Measurements from ENCODE around the gene PCDH9. TPM values are rescaled to one million over a fixed set of nuclear protein-coding genes. Genes with fewer than 3 reads are reported as not detected.

PCDH9 gene
- total and polyA plus RNA-seq, 11 donors = 3.0 to 39.6 (median 21.6) TPM

- DNase-seq = no peak
- no peak for ATAC-seq
- Histone ChIP-seq H3K4me3 (no peak overlapping the region), H3K36me3 (no peaks in the 10 kb centered on the region), H3K27me3 (no peaks in the 10 kb centered on the region), H3K27ac (no peak overlapping the region), H3K4me1 (peaks cover 0 to 3% (median 0%) of the 10 kb centered on the region in 12 donors), H3K9me3 (no peaks in the 10 kb centered on the region)
- TF ChIP-seq CTCF (IDR thresholded peaks at IDR 0.05) = no peak
- no peak for TF ChIP-seq POLR2A (IDR thresholded peaks at IDR 0.05)
- intact Hi-C loops (cut with DNase I) = no loop called here
- 93 to 97% (median 95%) methylated on average over 4 of the region's 4 CpGs for WGBS, 4 donors
Measured at GRCh38 chr13:66911411-66911939, 318.7 kb downstream of the PCDH9 start.

GRCh38 chr13:66899955-66900354 lies 330.2 kb downstream of the PCDH9 start:
- peaks cover 0 to 4% (median 0%) of the 10 kb centered on the region in 12 donors for H3K4me1 ChIP-seq
- ATAC-seq (no peak), DNase-seq (no peak)
- intact Hi-C loops (cut with DNase I) = no loop called here
- no peak overlapping the region for H3K27ac ChIP-seq
- no peaks in the 10 kb centered on the region for H3K36me3 ChIP-seq
- H3K4me3 ChIP-seq = no peak overlapping the region
- WGBS, 4 donors = 35 to 63% (median 48%) methylated on average over 3 of the region's 3 CpGs
- TF ChIP-seq POLR2A (IDR thresholded peaks at IDR 0.05) (no peak), CTCF (IDR thresholded peaks at IDR 0.05) (no peak)
- H3K27me3 ChIP-seq = no peaks in the 10 kb centered on the region
- H3K9me3 ChIP-seq = no peaks in the 10 kb centered on the region

GRCh38 chr13:66896933-66897332 lies 333.2 kb downstream of the PCDH9 start:
- no peak overlapping the region for H3K4me3 ChIP-seq
- no peaks in the 10 kb centered on the region for H3K9me3 ChIP-seq
- no peak overlapping the region for H3K27ac ChIP-seq
- no peaks in the 10 kb centered on the region for H3K36me3 ChIP-seq
- intact Hi-C loops (cut with DNase I) = no loop called here
- TF ChIP-seq CTCF (IDR thresholded peaks at IDR 0.05) (no peak), POLR2A (IDR thresholded peaks at IDR 0.05) (no peak)
- WGBS, 4 donors = 39 to 54% (median 44%) methylated on average over 1 of the region's 1 CpG
- H3K27me3 ChIP-seq = no peaks in the 10 kb centered on the region
- ATAC-seq (no peak), DNase-seq (no peak)
- H3K4me1 ChIP-seq = peaks cover 0 to 4% (median 0%) of the 10 kb centered on the region in 12 donors

- intact Hi-C loops (cut with DNase I) = no loop called here
Measured at GRCh38 chr13:66895780-66896179, 334.4 kb downstream of the PCDH9 start.

More at GRCh38 chr13:66895780-66896179, 334.4 kb downstream of the PCDH9 start:
- Histone ChIP-seq H3K27ac (no peak overlapping the region), H3K27me3 (no peaks in the 10 kb centered on the region), H3K4me3 (no peak overlapping the region), H3K9me3 (no peaks in the 10 kb centered on the region), H3K4me1 (peaks cover 0 to 4% (median 0%) of the 10 kb centered on the region in 12 donors), H3K36me3 (no peaks in the 10 kb centered on the region)
- TF ChIP-seq POLR2A (IDR thresholded peaks at IDR 0.05) (no peak), CTCF (IDR thresholded peaks at IDR 0.05) (no peak)
- no peak for DNase-seq
- 73 to 80% (median 79%) methylated on average over 5 of the region's 5 CpGs for WGBS, 4 donors
- ATAC-seq = no peak

All from heart left ventricle (tissue), 16 donors.